Activated naive CD4-positive, alpha-beta T cell treated with Interleukin-2 at 50 U/mL for 16 hours (primary cell): ENCODE measurements around the gene CHRDL2.
"Not testable (repeated sequence)": the region's sequence is repeated elsewhere in the genome, so short reads cannot be mapped to it uniquely, and the experiment has no call there.

Experiments used
- DNase-seq: peaks from one replicate; pipeline ENCODE4 v3.0.0-alpha.2; 2020

Gene CHRDL2

GRCh38 chr11:74669211-74670160 is 61.7 kb downstream of the CHRDL2 start:
- DNase-seq: no peak

DNA sequence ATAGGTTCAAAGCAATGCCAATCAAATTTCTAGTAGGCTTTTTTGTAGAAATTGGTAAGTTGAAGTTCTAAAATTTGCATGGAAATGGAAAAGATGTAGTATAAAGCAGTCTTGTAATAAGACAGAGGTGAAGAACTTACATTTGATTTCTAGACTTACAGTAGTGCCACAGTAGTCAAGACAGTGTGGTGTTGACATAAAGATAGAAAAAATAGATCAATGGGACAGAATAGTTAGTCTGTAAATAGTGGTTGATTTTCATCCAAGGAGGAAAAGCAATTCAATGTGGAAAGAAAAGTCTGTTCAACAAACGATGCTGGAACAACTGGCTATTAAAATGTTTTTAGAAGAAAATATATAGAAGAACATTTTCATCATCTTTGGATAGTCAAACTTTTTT is 67.9 kb downstream of the CHRDL2 start:
- no peak for DNase-seq

- DNase-seq: no peak
Observed at GRCh38 chr11:74662487-74663103, 68.6 kb downstream of the CHRDL2 start.

GRCh38 chr11:74659124-74659523 is 72.1 kb downstream of the CHRDL2 start:
- DNase-seq: not testable (repeated sequence)

GRCh38 chr11:74654976-74655375 is 76.2 kb downstream of the CHRDL2 start:
- DNase-seq: no peak

GRCh38 chr11:74650498-74650897 is 80.7 kb downstream of the CHRDL2 start:
- DNase-seq: no peak

DNA sequence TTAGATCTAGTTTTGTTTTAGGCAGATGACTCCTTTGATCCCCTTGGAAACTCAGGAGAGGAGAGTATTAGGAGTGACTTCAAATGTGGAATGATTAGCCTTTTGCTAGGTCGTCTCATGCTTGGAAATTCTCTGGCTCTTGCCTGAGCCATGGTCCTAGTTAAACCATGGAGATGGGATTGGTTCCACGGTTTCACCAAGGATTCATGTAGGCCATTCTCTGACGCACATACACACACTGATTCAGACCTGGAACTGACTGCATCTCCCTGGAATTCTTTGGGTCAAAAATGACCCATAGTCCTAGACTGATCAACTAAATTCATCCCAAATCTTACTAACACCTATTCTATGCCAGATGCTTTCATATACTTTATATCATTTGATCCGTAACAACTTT is 82.3 kb downstream of the CHRDL2 start:
- no peak for DNase-seq

DNA sequence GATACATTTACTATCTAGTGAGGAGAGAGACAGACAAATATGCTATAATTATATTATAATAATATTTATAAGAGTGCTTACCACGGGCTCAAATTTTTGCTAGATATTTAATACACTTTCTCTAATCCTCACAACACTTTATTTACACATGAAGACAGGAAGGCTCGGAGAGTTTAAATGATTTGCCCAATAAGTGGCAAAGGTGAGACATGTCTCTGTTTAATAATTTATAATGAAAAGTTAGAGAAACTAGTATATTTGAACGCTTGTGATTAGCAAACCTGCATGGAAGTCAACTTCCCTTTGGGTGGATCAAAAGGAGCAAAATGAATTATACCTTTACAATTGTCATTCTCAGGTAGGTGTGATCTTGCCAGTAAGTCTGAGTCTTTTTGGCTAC is 83.4 kb downstream of the CHRDL2 start:
- DNase-seq: no peak

DNA sequence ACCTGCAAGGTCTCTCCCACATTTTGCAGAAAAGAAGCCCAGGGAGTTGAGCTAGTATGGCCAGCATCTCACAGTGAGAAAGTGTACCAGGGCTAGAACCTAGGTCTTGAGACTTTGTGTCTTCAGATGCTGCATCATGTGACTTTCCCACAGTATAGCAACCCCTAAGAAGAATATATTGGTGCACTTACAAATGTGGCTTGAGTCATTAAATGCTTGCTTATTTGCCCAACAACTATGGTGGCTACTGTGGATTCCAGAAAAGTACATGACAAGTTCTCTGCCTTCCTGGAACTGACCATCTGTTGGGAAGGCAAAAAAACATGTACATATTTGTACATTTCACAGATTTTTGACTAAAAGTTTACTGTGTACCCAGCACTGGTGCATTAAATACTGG is 83.8 kb downstream of the CHRDL2 start:
- no peak for DNase-seq

- DNase-seq: no peak
Observed at GRCh38 chr11:74646954-74647353, 84.3 kb downstream of the CHRDL2 start.
